ELR (cell line): Measurements from ENCODE around the gene VPS26C.
A peak's percentile ranks its signal among the peaks of the same experiment; 100 is the strongest.
"Not testable (repeated sequence)": the region's sequence is repeated elsewhere in the genome, so short reads cannot be mapped to it uniquely, and the experiment has no call there.

ENCODE experiments used
- DNase-seq: peaks from one replicate; pipeline ENCODE4 v3.0.0-alpha.2; 2015; ENCODE audit warnings: low read depth

The VPS26C gene

GRCh38 chr21:37267269-37268185 lies at the start of gene VPS26C:
Gene VPS26C, minus strand, starts transcription at chr21:37267334. Its CDS starts 40 bp downstream, at chr21:37267294.
- peak; percentile 99 for DNase-seq

GRCh38 chr21:37316072-37316471 lies 48.9 kb upstream of the VPS26C start:
- not testable (repeated sequence) for DNase-seq

GRCh38 chr21:37300114-37300751 lies 33.1 kb upstream of the VPS26C start:
- DNase-seq: no peak

GRCh38 chr21:37297364-37297763 lies 30.2 kb upstream of the VPS26C start:
- DNase-seq: no peak

GRCh38 chr21:37294679-37295078 lies 27.5 kb upstream of the VPS26C start:
- no peak for DNase-seq

- no peak for DNase-seq
Observed at GRCh38 chr21:37292941-37293340, 25.8 kb upstream of the VPS26C start.

GRCh38 chr21:37292041-37292440 lies 24.9 kb upstream of the VPS26C start:
- DNase-seq: no peak

- not testable (repeated sequence) for DNase-seq
Observed at GRCh38 chr21:37283191-37283710, 16.1 kb upstream of the VPS26C start.

GRCh38 chr21:37282602-37283001 lies 15.5 kb upstream of the VPS26C start:
- not testable (repeated sequence) for DNase-seq

- no peak for DNase-seq
Observed at GRCh38 chr21:37281993-37282392, 14.9 kb upstream of the VPS26C start.

GRCh38 chr21:37281579-37281978 lies 14.4 kb upstream of the VPS26C start:
- no peak for DNase-seq

- DNase-seq: not testable (repeated sequence)
Observed at GRCh38 chr21:37279271-37279670, 12.1 kb upstream of the VPS26C start.

GRCh38 chr21:37278199-37278598 lies 11.1 kb upstream of the VPS26C start:
- DNase-seq: no peak

GRCh38 chr21:37276377-37276776 lies 9.2 kb upstream of the VPS26C start:
- no peak for DNase-seq

- DNase-seq: no peak
Observed at GRCh38 chr21:37273911-37274690, 7.0 kb upstream of the VPS26C start.

- no peak for DNase-seq
Observed at GRCh38 chr21:37273440-37273839, 6.3 kb upstream of the VPS26C start.

GRCh38 chr21:37272897-37273296 lies 5.8 kb upstream of the VPS26C start:
- DNase-seq: no peak

GRCh38 chr21:37270576-37271365 lies 3.6 kb upstream of the VPS26C start:
- DNase-seq: no peak

GRCh38 chr21:37269481-37269880 lies 2.3 kb upstream of the VPS26C start:
- no peak for DNase-seq

GRCh38 chr21:37268186-37268503 lies 1.0 kb upstream of the VPS26C start:
- no peak for DNase-seq

GRCh38 chr21:37266515-37267221 lies 466 bp downstream of the VPS26C start:
- DNase-seq: peak; percentile 59
